Measurements from ENCODE around the gene PSMA8. TPM values are rescaled to one million over a fixed set of nuclear protein-coding genes. Genes with fewer than 3 reads are reported as not detected.
A peak's percentile ranks its signal among the peaks of the same experiment; 100 is the strongest.

PSMA8 gene
- total RNA-seq, 1 donor from 2014 or later, result not detected

GRCh38 chr18:26090130-26091046 is 43.3 kb upstream of the PSMA8 start, which contains the start of gene SS18:
SS18 (minus strand) TSS chr18:26090613; CDS start chr18:26090569, 44 bp downstream.
- peaks cover 36% of the 10 kb centered on the region for H3K4me1 Mint-ChIP-seq
- H3K36me3 Mint-ChIP-seq (ENCODE audit: low read depth), result peaks cover 3% of the 10 kb centered on the region
- TF ChIP-seq CTCF (conservative IDR thresholded peaks at IDR 0.05), result no peak
- H3K27me3 Mint-ChIP-seq (ENCODE audit: low read depth), result no peaks in the 10 kb centered on the region
- H3K27ac Mint-ChIP-seq (ENCODE audit: unreplicated experiment), result peak within 1 kb of the TSS; percentile 95
- peak within 1 kb of the TSS; percentile 99 for H3K4me3 Mint-ChIP-seq
- H3K9me3 Mint-ChIP-seq, result no peaks in the 10 kb centered on the region
- peak; percentile 85 for DNase-seq (ENCODE audit: low read depth, low spot score)

GRCh38 chr18:26091047-26091630 is 42.5 kb upstream of the PSMA8 start:
- no peak for DNase-seq (ENCODE audit: low read depth, low spot score)
- Mint-ChIP-seq H3K36me3 (ENCODE audit: low read depth) (peaks cover 3% of the 10 kb centered on the region), H3K9me3 (no peaks in the 10 kb centered on the region), H3K4me3 (peak overlapping the region; percentile 99), H3K4me1 (peaks cover 36% of the 10 kb centered on the region), H3K27ac (ENCODE audit: unreplicated experiment) (peak overlapping the region; percentile 95), H3K27me3 (ENCODE audit: low read depth) (no peaks in the 10 kb centered on the region)
- TF ChIP-seq CTCF (conservative IDR thresholded peaks at IDR 0.05), result no peak

GRCh38 chr18:26096852-26097251 is 36.8 kb upstream of the PSMA8 start:
- peaks cover 4% of the 10 kb centered on the region for H3K4me1 Mint-ChIP-seq
- no peaks in the 10 kb centered on the region for H3K27me3 Mint-ChIP-seq (ENCODE audit: low read depth)
- DNase-seq (ENCODE audit: low read depth, low spot score), result no peak
- H3K4me3 Mint-ChIP-seq, result no peak overlapping the region
- TF ChIP-seq CTCF (conservative IDR thresholded peaks at IDR 0.05), result no peak
- H3K9me3 Mint-ChIP-seq, result peaks cover 14% of the 10 kb centered on the region
- H3K27ac Mint-ChIP-seq (ENCODE audit: unreplicated experiment), result no peak overlapping the region
- H3K36me3 Mint-ChIP-seq (ENCODE audit: low read depth), result no peaks in the 10 kb centered on the region

GRCh38 chr18:26097563-26097962 is 36.1 kb upstream of the PSMA8 start:
- no peaks in the 10 kb centered on the region for H3K36me3 Mint-ChIP-seq (ENCODE audit: low read depth)
- TF ChIP-seq CTCF (conservative IDR thresholded peaks at IDR 0.05), result no peak
- H3K27ac Mint-ChIP-seq (ENCODE audit: unreplicated experiment), result no peak overlapping the region
- no peak for DNase-seq (ENCODE audit: low read depth, low spot score)
- no peaks in the 10 kb centered on the region for H3K27me3 Mint-ChIP-seq (ENCODE audit: low read depth)
- H3K4me1 Mint-ChIP-seq, result peaks cover 4% of the 10 kb centered on the region
- H3K9me3 Mint-ChIP-seq, result peaks cover 14% of the 10 kb centered on the region
- no peak overlapping the region for H3K4me3 Mint-ChIP-seq

GRCh38 chr18:26103579-26103978 is 30.1 kb upstream of the PSMA8 start:
- Mint-ChIP-seq H3K36me3 (ENCODE audit: low read depth) (no peaks in the 10 kb centered on the region), H3K9me3 (peaks cover 10% of the 10 kb centered on the region), H3K4me1 (no peaks in the 10 kb centered on the region), H3K4me3 (no peak overlapping the region), H3K27ac (ENCODE audit: unreplicated experiment) (no peak overlapping the region), H3K27me3 (ENCODE audit: low read depth) (no peaks in the 10 kb centered on the region)
- peak; percentile 30 for TF ChIP-seq CTCF (conservative IDR thresholded peaks at IDR 0.05)
- DNase-seq (ENCODE audit: low read depth, low spot score), result peak; percentile 4

All from neural crest cell (in vitro differentiated cells).